SU-DHL-6 (cell line): Measurements from ENCODE around the gene CACNB4.

ENCODE experiments used
- CTCF ChIP-seq: fragments of 200-600 bp; sonication (generic); IDR thresholded peaks from one replicate; pipeline ENCODE4 v1.5.1; 2017; ENCODE audit warnings: antibody characterized with exemption, mild to moderate bottlenecking, low read length, moderate library complexity; ENCODE audit not compliant: insufficient read depth, poor library complexity, severe bottlenecking
- EZH2phosphoT487 ChIP-seq: fragments of 200-600 bp; sonication (generic), shearing (Covaris generic); conservative IDR thresholded peaks from 2 replicates; pipeline ENCODE4 v1.6.1; 2018; ENCODE audit warnings: mild to moderate bottlenecking, antibody characterized with exemption, low read length, moderate library complexity, mixed read lengths

- TF ChIP-seq CTCF, result no peak
- TF ChIP-seq EZH2phosphoT487, result no peak
Measured at GRCh38 chr2:151907286-151908203, 191.3 kb downstream of the CACNB4 start.
